ENCODE measurements around the gene CEP55.

DNA sequence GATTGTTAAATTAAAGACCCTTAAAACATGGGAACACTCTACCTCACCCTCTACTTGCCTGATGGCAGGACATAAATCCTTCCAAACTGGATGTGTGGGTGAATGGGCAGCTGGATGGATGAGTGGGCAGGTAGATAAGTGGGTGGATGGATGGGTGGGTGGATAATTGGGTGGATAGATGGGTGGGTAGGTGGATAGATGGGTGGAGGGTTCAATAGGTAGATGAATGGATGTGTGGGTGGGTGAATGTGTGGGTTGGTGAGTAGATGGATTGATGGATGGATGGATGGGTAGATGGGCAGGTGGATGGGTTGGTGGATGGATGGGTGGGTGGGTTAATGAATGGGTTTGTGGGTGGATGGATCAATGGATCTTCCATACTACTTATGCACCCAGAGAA is 51.1 kb downstream of the CEP55 start:
- TF ChIP-seq, protein P1, sequence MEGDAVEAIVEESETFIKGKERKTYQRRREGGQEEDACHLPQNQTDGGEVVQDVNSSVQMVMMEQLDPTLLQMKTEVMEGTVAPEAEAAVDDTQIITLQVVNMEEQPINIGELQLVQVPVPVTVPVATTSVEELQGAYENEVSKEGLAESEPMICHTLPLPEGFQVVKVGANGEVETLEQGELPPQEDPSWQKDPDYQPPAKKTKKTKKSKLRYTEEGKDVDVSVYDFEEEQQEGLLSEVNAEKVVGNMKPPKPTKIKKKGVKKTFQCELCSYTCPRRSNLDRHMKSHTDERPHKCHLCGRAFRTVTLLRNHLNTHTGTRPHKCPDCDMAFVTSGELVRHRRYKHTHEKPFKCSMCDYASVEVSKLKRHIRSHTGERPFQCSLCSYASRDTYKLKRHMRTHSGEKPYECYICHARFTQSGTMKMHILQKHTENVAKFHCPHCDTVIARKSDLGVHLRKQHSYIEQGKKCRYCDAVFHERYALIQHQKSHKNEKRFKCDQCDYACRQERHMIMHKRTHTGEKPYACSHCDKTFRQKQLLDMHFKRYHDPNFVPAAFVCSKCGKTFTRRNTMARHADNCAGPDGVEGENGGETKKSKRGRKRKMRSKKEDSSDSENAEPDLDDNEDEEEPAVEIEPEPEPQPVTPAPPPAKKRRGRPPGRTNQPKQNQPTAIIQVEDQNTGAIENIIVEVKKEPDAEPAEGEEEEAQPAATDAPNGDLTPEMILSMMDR (IDR thresholded peaks at IDR 0.05; ENCODE audit: insufficient read depth, low read length) = no peak
- TF ChIP-seq, protein P2, sequence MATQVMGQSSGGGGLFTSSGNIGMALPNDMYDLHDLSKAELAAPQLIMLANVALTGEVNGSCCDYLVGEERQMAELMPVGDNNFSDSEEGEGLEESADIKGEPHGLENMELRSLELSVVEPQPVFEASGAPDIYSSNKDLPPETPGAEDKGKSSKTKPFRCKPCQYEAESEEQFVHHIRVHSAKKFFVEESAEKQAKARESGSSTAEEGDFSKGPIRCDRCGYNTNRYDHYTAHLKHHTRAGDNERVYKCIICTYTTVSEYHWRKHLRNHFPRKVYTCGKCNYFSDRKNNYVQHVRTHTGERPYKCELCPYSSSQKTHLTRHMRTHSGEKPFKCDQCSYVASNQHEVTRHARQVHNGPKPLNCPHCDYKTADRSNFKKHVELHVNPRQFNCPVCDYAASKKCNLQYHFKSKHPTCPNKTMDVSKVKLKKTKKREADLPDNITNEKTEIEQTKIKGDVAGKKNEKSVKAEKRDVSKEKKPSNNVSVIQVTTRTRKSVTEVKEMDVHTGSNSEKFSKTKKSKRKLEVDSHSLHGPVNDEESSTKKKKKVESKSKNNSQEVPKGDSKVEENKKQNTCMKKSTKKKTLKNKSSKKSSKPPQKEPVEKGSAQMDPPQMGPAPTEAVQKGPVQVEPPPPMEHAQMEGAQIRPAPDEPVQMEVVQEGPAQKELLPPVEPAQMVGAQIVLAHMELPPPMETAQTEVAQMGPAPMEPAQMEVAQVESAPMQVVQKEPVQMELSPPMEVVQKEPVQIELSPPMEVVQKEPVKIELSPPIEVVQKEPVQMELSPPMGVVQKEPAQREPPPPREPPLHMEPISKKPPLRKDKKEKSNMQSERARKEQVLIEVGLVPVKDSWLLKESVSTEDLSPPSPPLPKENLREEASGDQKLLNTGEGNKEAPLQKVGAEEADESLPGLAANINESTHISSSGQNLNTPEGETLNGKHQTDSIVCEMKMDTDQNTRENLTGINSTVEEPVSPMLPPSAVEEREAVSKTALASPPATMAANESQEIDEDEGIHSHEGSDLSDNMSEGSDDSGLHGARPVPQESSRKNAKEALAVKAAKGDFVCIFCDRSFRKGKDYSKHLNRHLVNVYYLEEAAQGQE (IDR thresholded peaks at IDR 0.05; ENCODE audit: insufficient replicate concordance, low read depth) = no peak

Data from HL-60 (cell line).